Psoas muscle (tissue), 8 donors: ENCODE measurements around the gene CDH26. TPM values are rescaled to one million over a fixed set of nuclear protein-coding genes. Genes with fewer than 3 reads are reported as not detected.

Source experiments
- ATAC-seq, 4 donors: fragments of 200-7000 bp; cut with Tn5 transposase; one replicate each; pipeline ENCODE4 v1.9.1; 2020; ENCODE audit warnings: moderate library complexity in 3 of 4, mild to moderate bottlenecking in 2 of 4
- DNase-seq, 2 donors: peaks; one replicate each; pipeline ENCODE4 v3.0.0-alpha.2; 2020
- H3K27ac ChIP-seq: fragments of 200-600 bp; one replicate; pipeline ENCODE4 v1.8.0; 2022
- H3K27me3 ChIP-seq, 3 donors: fragments of 200-600 bp in 1 of 3; one replicate each; pipeline versions ENCODE4 v1.6.1 to v1.8.0; 2013 to 2022; ENCODE audit warnings: low read length in 2 of 3, mild to moderate bottlenecking in 2 of 3, moderate library complexity in 1 of 3; ENCODE audit not compliant: insufficient read depth in 3 of 3
- H3K36me3 ChIP-seq, 2 donors: fragments of 200-600 bp in 1 of 2; one replicate each; pipeline versions ENCODE4 v1.6.1 to v1.8.0; 2013 to 2022; ENCODE audit warnings: low read depth in 1 of 2, mild to moderate bottlenecking in 1 of 2, moderate library complexity in 1 of 2; ENCODE audit not compliant: insufficient read depth in 1 of 2
- H3K4me1 ChIP-seq: fragments of 200-600 bp; one replicate; pipeline ENCODE4 v1.8.0; 2022
- H3K4me3 ChIP-seq: fragments of 200-600 bp; one replicate; pipeline ENCODE4 v1.8.0; 2022; ENCODE audit warnings: mild to moderate bottlenecking
- H3K9me3 ChIP-seq: fragments of 200-600 bp; one replicate; pipeline ENCODE4 v1.8.0; 2022
- CTCF ChIP-seq: fragments of 200-600 bp; IDR thresholded peaks from one replicate; pipeline ENCODE4 v1.8.0; 2022; ENCODE audit warnings: antibody characterized with exemption
- WGBS, 3 donors: extraction: QIAGEN DNeasy Blood & Tissue Kit; methylation state at CpG; one replicate each; pipeline versions ENCODE4 v1.1.6 to v1.1.7; 2013; 5-methylcytosine and 5-hydroxymethylcytosine counted together
- intact Hi-C, 2 donors: fragments of 100-400 bp; cut with DNase I; formaldehyde crosslinking; loops; one replicate each; pipeline versions ENCODE4 v1.11.0 to v1.14.2; 2022
- polyA plus RNA-seq, 3 donors: library from polyadenylated mRNA; stranded (reverse); fragments of 200-250 nt; gene quantifications; one replicate each; pipeline ENCODE4 v1.2.3, GENCODE V29; 2013
- total RNA-seq, 4 donors: library from RNA; stranded (reverse); fragmentation: NEBNext Ultra II Directional in 2 of 4; extraction: Animal tissue kit (Norgen Biotek cat#: 25700) in 2 of 4; gene quantifications; one replicate each; pipeline versions ENCODE4 v1.2.1 to v1.2.4, GENCODE V29; 2021 to 2023
- donor health status: healthy with polysubstance abuse.
- donor health status: DM: no; HTN: no; CAD: no; lungs with moderate emphysema.
- donor health status: Bipolar disorder and iron deficiency.
- donor health status: healthy.
- donor health status: DM: yes; HTN: yes; CAD: no.
- donor health status: DM: no; HTN: no; CAD: no.
- donor health status: DM: no; HTN: no; CAD: no.
- donor health status: DM: yes; HTN: yes; CAD: no.

CDH26 gene
- total and polyA plus RNA-seq, 7 donors: 0.18 to 0.77 (median 0.32) TPM

- H3K27ac ChIP-seq: no peak overlapping the region
- ATAC-seq: no peak
- no peak overlapping the region for H3K4me3 ChIP-seq
- no peaks in the 10 kb centered on the region for H3K27me3 ChIP-seq
- no peaks in the 10 kb centered on the region for H3K36me3 ChIP-seq
- H3K9me3 ChIP-seq: no peaks in the 10 kb centered on the region
- DNase-seq: no peak
- H3K4me1 ChIP-seq: no peaks in the 10 kb centered on the region
- 70 to 83% (median 77%) methylated on average over 8 of the region's 8 CpGs for WGBS, 3 donors
- no peak for TF ChIP-seq CTCF
- intact Hi-C loops: no loop called here
Observed at GRCh38 chr20:60000271-60001042, 42.2 kb downstream of the CDH26 start.

GRCh38 chr20:60001108-60001507, 42.9 kb downstream of the CDH26 start:
- Histone ChIP-seq H3K4me1 (no peaks in the 10 kb centered on the region), H3K9me3 (no peaks in the 10 kb centered on the region), H3K36me3 (no peaks in the 10 kb centered on the region), H3K27ac (no peak overlapping the region), H3K27me3 (no peaks in the 10 kb centered on the region), H3K4me3 (no peak overlapping the region)
- no peak for TF ChIP-seq CTCF
- no peak for ATAC-seq
- WGBS, 3 donors: 59 to 69% (median 60%) methylated on average over 11 of the region's 11 CpGs
- intact Hi-C loops: no loop called here
- no peak for DNase-seq

- no peak for TF ChIP-seq CTCF
- Histone ChIP-seq H3K36me3 (no peaks in the 10 kb centered on the region), H3K27me3 (no peaks in the 10 kb centered on the region), H3K4me1 (peaks cover 4% of the 10 kb centered on the region), H3K27ac (no peak overlapping the region), H3K9me3 (no peaks in the 10 kb centered on the region), H3K4me3 (no peak overlapping the region)
- intact Hi-C loops: no loop called here
- 87 to 98% (median 96%) methylated on average over 4 of the region's 4 CpGs for WGBS, 3 donors
- no peak for DNase-seq
- no peak for ATAC-seq
Observed at GRCh38 chr20:60003776-60004175, 45.6 kb downstream of the CDH26 start.

- ATAC-seq: no peak
- H3K36me3 ChIP-seq: no peaks in the 10 kb centered on the region
- WGBS, 3 donors: 88 to 100% (median 95%) methylated on average over 3 to 4 of the region's 4 CpGs
- no peak overlapping the region for H3K27ac ChIP-seq
- no peak overlapping the region for H3K4me3 ChIP-seq
- no peak for TF ChIP-seq CTCF
- intact Hi-C loops: no loop called here
- peaks cover 9% of the 10 kb centered on the region for H3K4me1 ChIP-seq
- H3K9me3 ChIP-seq: no peaks in the 10 kb centered on the region
- DNase-seq: no peak
- no peaks in the 10 kb centered on the region for H3K27me3 ChIP-seq
Observed at GRCh38 chr20:60006261-60006660, 48.0 kb downstream of the CDH26 start.

GRCh38 chr20:60007464-60007863, 49.2 kb downstream of the CDH26 start:
- intact Hi-C loops: no loop called here
- ATAC-seq (peak in 2 of 4 donors; percentile 67 to 68), DNase-seq (no peak)
- no peaks in the 10 kb centered on the region for H3K9me3 ChIP-seq
- no peak overlapping the region for H3K4me3 ChIP-seq
- H3K4me1 ChIP-seq: peaks cover 10% of the 10 kb centered on the region
- WGBS, 3 donors: 15 to 37% (median 20%) methylated on average over 2 of the region's 2 CpGs
- no peak overlapping the region for H3K27ac ChIP-seq
- no peak for TF ChIP-seq CTCF
- no peaks in the 10 kb centered on the region for H3K27me3 ChIP-seq
- H3K36me3 ChIP-seq: no peaks in the 10 kb centered on the region
